UCSD-AML1 (cell line): ENCODE results near the gene FOXD3.

Experiments used
- DNase-seq: peaks from one replicate; lab custom pipeline; 2025; ENCODE audit not compliant: unreplicated experiment; lab: John Stamatoyannopoulos, UW

FOXD3 gene

GRCh38 chr1:63322114-63322943 lies at the start of gene FOXD3:
Gene FOXD3, plus strand, starts transcription at chr1:63322567. Its CDS starts 492 bp downstream, at chr1:63323059.
- no peak for DNase-seq

- no peak for DNase-seq
Observed at GRCh38 chr1:63272811-63273210, 49.6 kb upstream of the FOXD3 start.

GRCh38 chr1:63274371-63274770 lies 48.0 kb upstream of the FOXD3 start:
- no peak for DNase-seq

- DNase-seq: no peak
Observed at GRCh38 chr1:63274979-63275378, 47.4 kb upstream of the FOXD3 start.

GRCh38 chr1:63276624-63277023 lies 45.7 kb upstream of the FOXD3 start:
- no peak for DNase-seq

GRCh38 chr1:63277195-63278192 lies 44.9 kb upstream of the FOXD3 start:
- no peak for DNase-seq

- DNase-seq: no peak
Observed at GRCh38 chr1:63281753-63282152, 40.6 kb upstream of the FOXD3 start.

GRCh38 chr1:63289135-63289534 lies 33.2 kb upstream of the FOXD3 start:
- DNase-seq: no peak

- no peak for DNase-seq
Observed at GRCh38 chr1:63294803-63295594, 27.4 kb upstream of the FOXD3 start.

GRCh38 chr1:63304410-63304809 lies 18.0 kb upstream of the FOXD3 start:
- DNase-seq: no peak

GRCh38 chr1:63305043-63305442 lies 17.3 kb upstream of the FOXD3 start:
- no peak for DNase-seq

- no peak for DNase-seq
Observed at GRCh38 chr1:63307196-63307794, 15.1 kb upstream of the FOXD3 start.

GRCh38 chr1:63316598-63316983 lies 5.8 kb upstream of the FOXD3 start:
- DNase-seq: no peak

- DNase-seq: peak; percentile 88
Observed at GRCh38 chr1:63316984-63317816, 5.2 kb upstream of the FOXD3 start.

- DNase-seq: no peak
Observed at GRCh38 chr1:63317817-63318152, 4.6 kb upstream of the FOXD3 start.

GRCh38 chr1:63318201-63318979 lies 4.0 kb upstream of the FOXD3 start:
- DNase-seq: no peak

- no peak for DNase-seq
Observed at GRCh38 chr1:63319046-63320021, 3.0 kb upstream of the FOXD3 start.
